Pancreas (tissue), 10 donors: ENCODE measurements around the gene TMEM176A. TPM values are rescaled to one million over a fixed set of nuclear protein-coding genes. Genes with fewer than 3 reads are reported as not detected.

Experiments used
- ATAC-seq, 4 donors: fragments of 200-7000 bp; cut with Tn5 transposase; one replicate each; pipeline versions ENCODE4 v1.8.0 to v1.9.1; 2020; ENCODE audit warnings: mild to moderate bottlenecking in 4 of 4, moderate library complexity in 4 of 4
- DNase-seq, 6 donors: peaks; one replicate each; pipeline ENCODE4 v3.0.0-alpha.2; 2020
- FAIRE-seq: peaks from 2 replicates; lab custom pipeline; 2012; peaks lifted over from hg19 to GRCh38; lab: Jason Lieb, UNC
- H3K27ac ChIP-seq, 4 donors: fragments of 200-600 bp; sonication (generic); 1 replicate in 3 of 4; 2 replicates in 1 of 4; pipeline versions ENCODE4 v1.5.0 to v1.8.0; 2020
- H3K27me3 ChIP-seq, 4 donors: fragments of 200-600 bp; one replicate each; pipeline ENCODE4 v1.8.0; 2021
- H3K36me3 ChIP-seq, 3 donors: fragments of 200-600 bp; sonication (generic) in 1 of 3; one replicate each; pipeline versions ENCODE4 v1.5.0 to v1.8.0; 2020 to 2021
- H3K4me1 ChIP-seq, 3 donors: fragments of 200-600 bp; one replicate each; pipeline ENCODE4 v1.8.0; 2021
- H3K4me3 ChIP-seq, 4 donors: fragments of 200-600 bp; sonication (generic) in 2 of 4; one replicate each; pipeline versions ENCODE4 v1.5.0 to v1.8.0; 2020 to 2021
- H3K9me3 ChIP-seq, 4 donors: fragments of 200-600 bp; one replicate each; pipeline ENCODE4 v1.8.0; 2021
- CTCF ChIP-seq, 4 donors: fragments of 200-600 bp; sonication (generic) in 3 of 4; IDR thresholded peaks; one replicate each; pipeline versions ENCODE4 v1.5.0 to v1.8.0; 2021; ENCODE audit warnings: antibody characterized with exemption in 4 of 4
- WGBS, 2 donors: extraction: QIAGEN DNeasy Blood & Tissue Kit; methylation state at CpG; one replicate each; pipeline ENCODE4 v1.1.7; 2013; 5-methylcytosine and 5-hydroxymethylcytosine counted together
- intact Hi-C, 3 donors: fragments of 100-400 bp; cut with DNase I; formaldehyde crosslinking; loops; one replicate each; pipeline versions ENCODE4 v1.11.1 to v1.14.2; 2022
- polyA plus RNA-seq, 2 donors: library from polyadenylated mRNA; stranded (reverse); fragments of 200-250 nt; gene quantifications; one replicate each; pipeline ENCODE4 v1.2.3, GENCODE V29; 2013
- total RNA-seq, 6 donors: library from RNA; stranded (reverse); fragmentation: NEBNext Ultra II Directional in 4 of 6; extraction: Animal tissue kit (Norgen Biotek cat#: 25700) in 4 of 6; gene quantifications; one replicate each; pipeline versions ENCODE4 v1.2.1 to v1.2.4, GENCODE V29; 2021 to 2023
- donor health status: healthy with polysubstance abuse.
- donor health status: DM: no; HTN: no; CAD: no; lungs with moderate emphysema.
- donor health status: DM: no; HTN: no; CAD: no.
- donor health status: control.
- donor health status: control.
- donor health status: Bipolar disorder and iron deficiency.
- donor health status: DM: yes; HTN: yes; CAD: no.
- donor health status: DM: no; HTN: no; CAD: no.
- donor health status: DM: no; HTN: no; CAD: no.
- donor health status: DM: yes; HTN: yes; CAD: no.

The TMEM176A gene
- total and polyA plus RNA-seq, 8 donors, result 13.8 to 66.9 (median 18.5) TPM

- Histone ChIP-seq H3K9me3 (no peaks in the 10 kb centered on the region), H3K4me3 (no peak overlapping the region), H3K27ac (no peak overlapping the region), H3K4me1 (peaks cover 0 to 8% (median 0%) of the 10 kb centered on the region in 3 donors), H3K27me3 (no peaks in the 10 kb centered on the region), H3K36me3 (no peaks in the 10 kb centered on the region)
- intact Hi-C loops, result no loop called here
- no peak for ATAC-seq
- no peak for TF ChIP-seq CTCF (IDR thresholded peaks at IDR 0.05)
- FAIRE-seq, result no peak
- no peak for DNase-seq
These were observed 45.6 kb upstream of the TMEM176A start for GRCh38 chr7:150754951-150755350.

DNA sequence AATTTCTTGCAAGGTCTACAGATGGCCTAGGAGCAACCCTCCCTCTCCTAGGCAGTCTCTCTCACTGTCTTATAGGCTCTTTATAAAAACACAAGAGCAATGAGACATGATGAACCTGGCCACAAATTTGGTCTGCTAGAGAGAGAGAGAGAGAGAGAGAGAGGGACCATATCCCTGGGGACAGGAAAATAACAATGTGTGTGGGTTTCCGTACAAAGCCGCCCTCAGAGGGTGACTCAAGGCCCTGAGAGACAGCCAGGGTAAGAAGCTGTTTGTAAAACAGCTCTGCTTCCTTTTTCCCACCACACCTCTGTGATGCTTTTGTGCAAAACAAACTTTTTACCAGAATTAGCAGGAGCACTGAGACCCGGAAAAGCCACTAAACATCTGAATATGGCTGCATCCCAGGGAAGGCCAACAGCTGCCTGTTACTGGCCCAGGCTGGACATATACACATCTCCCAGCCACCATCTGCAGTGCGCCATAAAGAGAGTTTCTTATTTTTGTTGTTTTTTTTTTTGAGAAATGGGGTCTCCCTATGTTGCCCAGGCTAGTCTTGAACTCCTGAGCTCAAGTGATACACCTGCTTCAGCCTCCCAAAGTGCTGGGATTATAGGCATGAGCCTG lies 45.0 kb upstream of the TMEM176A start:
- no peak for DNase-seq
- Histone ChIP-seq H3K27ac (no peak overlapping the region), H3K4me1 (peaks cover 0 to 8% (median 0%) of the 10 kb centered on the region in 3 donors), H3K27me3 (no peaks in the 10 kb centered on the region), H3K9me3 (no peaks in the 10 kb centered on the region), H3K4me3 (no peak overlapping the region), H3K36me3 (no peaks in the 10 kb centered on the region)
- no peak for FAIRE-seq
- no peak for TF ChIP-seq CTCF (IDR thresholded peaks at IDR 0.05)
- peak in 2 of 4 donors; percentile 28 to 33 for ATAC-seq
- WGBS, 2 donors, result 79% methylated on average over 4 of the region's 4 CpGs
- intact Hi-C loops, result no loop called here

DNA sequence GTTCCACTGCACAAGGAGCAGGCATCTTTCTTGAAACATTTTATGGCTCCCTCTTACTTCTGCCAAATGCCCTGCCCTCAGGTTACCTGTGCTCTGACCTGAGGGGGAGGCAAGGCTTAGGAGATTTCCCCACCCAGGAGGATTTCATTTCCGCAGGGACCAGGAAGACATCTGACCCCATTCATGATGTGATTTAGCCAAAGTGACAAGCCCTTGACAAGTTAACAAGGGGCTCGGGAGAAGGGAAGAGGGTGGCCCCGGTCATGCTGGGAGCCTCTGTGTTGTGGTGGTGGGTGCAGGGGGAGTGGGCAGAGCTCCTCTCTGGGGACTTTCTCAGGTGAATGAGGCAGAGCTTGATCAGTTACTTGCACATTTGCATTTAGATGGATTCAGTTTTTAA lies 44.4 kb upstream of the TMEM176A start:
- intact Hi-C loops, result no loop called here
- FAIRE-seq (no peak), ATAC-seq (no peak), DNase-seq (no peak)
- Histone ChIP-seq H3K4me1 (peaks cover 0 to 8% (median 0%) of the 10 kb centered on the region in 3 donors), H3K9me3 (no peaks in the 10 kb centered on the region), H3K27me3 (no peaks in the 10 kb centered on the region), H3K4me3 (no peak overlapping the region), H3K36me3 (no peaks in the 10 kb centered on the region), H3K27ac (no peak overlapping the region)
- 60 to 62% methylated on average over 3 of the region's 3 CpGs for WGBS, 2 donors
- TF ChIP-seq CTCF (IDR thresholded peaks at IDR 0.05), result no peak

GRCh38 chr7:150756858-150757257 lies 43.7 kb upstream of the TMEM176A start:
- WGBS, 2 donors, result 16 to 53% methylated on average over 1 of the region's 1 CpG
- Histone ChIP-seq H3K9me3 (no peaks in the 10 kb centered on the region), H3K4me1 (peaks cover 0 to 8% (median 0%) of the 10 kb centered on the region in 3 donors), H3K4me3 (no peak overlapping the region), H3K27me3 (no peaks in the 10 kb centered on the region), H3K36me3 (no peaks in the 10 kb centered on the region), H3K27ac (no peak overlapping the region)
- DNase-seq (no peak), FAIRE-seq (peak; percentile 66), ATAC-seq (peak in 3 of 4 donors; percentile 51 to 61 (median 54))
- TF ChIP-seq CTCF (IDR thresholded peaks at IDR 0.05), result peak in 1 of 4 donors; percentile 14
- intact Hi-C loops, result no loop called here

DNA sequence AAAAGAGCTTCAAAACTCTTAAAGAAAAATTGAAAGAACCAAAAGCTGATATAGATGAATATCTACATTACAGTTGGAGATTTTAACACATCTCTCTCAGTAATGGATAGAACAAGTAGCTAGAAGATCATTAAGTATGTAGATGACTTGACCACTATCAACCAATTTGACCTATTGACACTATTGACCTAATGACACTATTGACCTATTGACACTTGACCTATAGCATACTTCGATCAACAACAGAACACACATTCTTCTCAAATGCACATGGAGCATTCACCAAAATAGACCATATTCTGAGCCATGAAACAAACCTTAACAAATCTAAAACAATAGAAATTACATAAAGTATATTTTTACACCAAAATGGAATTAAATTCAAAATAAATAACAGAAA lies 41.1 kb upstream of the TMEM176A start:
- WGBS, 2 donors, result 31 to 47% methylated on average over 1 of the region's 1 CpG
- Histone ChIP-seq H3K9me3 (no peaks in the 10 kb centered on the region), H3K4me3 (no peak overlapping the region), H3K27me3 (no peaks in the 10 kb centered on the region), H3K36me3 (no peaks in the 10 kb centered on the region), H3K4me1 (peaks cover 0 to 4% (median 0%) of the 10 kb centered on the region in 3 donors), H3K27ac (no peak overlapping the region)
- FAIRE-seq (no peak), ATAC-seq (no peak), DNase-seq (no peak)
- no peak for TF ChIP-seq CTCF (IDR thresholded peaks at IDR 0.05)
- intact Hi-C loops, result no loop called here
